Measurements from ENCODE around the gene PTPRR.
"Not testable (repeated sequence)": the region's sequence is repeated elsewhere in the genome, so short reads cannot be mapped to it uniquely, and the experiment has no call there.

- TF ChIP-seq, protein P1, sequence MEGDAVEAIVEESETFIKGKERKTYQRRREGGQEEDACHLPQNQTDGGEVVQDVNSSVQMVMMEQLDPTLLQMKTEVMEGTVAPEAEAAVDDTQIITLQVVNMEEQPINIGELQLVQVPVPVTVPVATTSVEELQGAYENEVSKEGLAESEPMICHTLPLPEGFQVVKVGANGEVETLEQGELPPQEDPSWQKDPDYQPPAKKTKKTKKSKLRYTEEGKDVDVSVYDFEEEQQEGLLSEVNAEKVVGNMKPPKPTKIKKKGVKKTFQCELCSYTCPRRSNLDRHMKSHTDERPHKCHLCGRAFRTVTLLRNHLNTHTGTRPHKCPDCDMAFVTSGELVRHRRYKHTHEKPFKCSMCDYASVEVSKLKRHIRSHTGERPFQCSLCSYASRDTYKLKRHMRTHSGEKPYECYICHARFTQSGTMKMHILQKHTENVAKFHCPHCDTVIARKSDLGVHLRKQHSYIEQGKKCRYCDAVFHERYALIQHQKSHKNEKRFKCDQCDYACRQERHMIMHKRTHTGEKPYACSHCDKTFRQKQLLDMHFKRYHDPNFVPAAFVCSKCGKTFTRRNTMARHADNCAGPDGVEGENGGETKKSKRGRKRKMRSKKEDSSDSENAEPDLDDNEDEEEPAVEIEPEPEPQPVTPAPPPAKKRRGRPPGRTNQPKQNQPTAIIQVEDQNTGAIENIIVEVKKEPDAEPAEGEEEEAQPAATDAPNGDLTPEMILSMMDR (IDR thresholded peaks at IDR 0.05): not testable (repeated sequence)
- not testable (repeated sequence) for TF ChIP-seq POLR2AphosphoS5 (IDR thresholded peaks at IDR 0.05); POLR2A (IDR thresholded peaks at IDR 0.05; ENCODE audit: low read depth); EP300 (IDR thresholded peaks at IDR 0.05)
Observed at GRCh38 chr12:70735197-70735596, 185.3 kb downstream of the PTPRR start.

Measured in esophagus muscularis mucosa (tissue), 4 donors.